ENCODE measurements around the gene ZBED6. TPM values are rescaled to one million over a fixed set of nuclear protein-coding genes. Genes with fewer than 3 reads are reported as not detected.
A peak's percentile ranks its signal among the peaks of the same experiment; 100 is the strongest.

Gene ZBED6
- total RNA-seq, 2 experiments from 2014 or later = 12.2 to 32.1 TPM

DNA sequence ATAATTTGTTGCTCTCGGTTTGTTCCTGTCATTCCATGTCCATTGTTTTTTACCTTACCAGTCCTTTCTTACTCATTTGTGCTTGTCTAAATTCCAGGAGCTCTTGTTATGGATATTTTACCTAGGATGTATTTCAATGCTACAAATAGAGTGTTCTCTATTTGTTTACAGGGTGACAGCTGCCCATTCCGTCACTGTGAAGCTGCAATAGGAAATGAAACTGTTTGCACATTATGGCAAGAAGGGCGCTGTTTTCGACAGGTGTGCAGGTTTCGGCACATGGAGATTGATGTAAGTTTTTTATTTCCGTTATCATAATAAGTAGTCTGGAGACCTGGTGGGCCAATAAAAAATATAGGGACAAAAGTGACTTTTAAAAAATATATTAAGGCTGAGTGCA, 23.0 kb downstream of the ZBED6 start:
- H3K4me2 ChIP-seq (ENCODE audit: low read length) = peak overlapping the region; percentile 97
- H4K20me1 ChIP-seq (ENCODE audit: insufficient read depth, low read length) = no peaks in the 10 kb centered on the region
- TF ChIP-seq, protein P1, sequence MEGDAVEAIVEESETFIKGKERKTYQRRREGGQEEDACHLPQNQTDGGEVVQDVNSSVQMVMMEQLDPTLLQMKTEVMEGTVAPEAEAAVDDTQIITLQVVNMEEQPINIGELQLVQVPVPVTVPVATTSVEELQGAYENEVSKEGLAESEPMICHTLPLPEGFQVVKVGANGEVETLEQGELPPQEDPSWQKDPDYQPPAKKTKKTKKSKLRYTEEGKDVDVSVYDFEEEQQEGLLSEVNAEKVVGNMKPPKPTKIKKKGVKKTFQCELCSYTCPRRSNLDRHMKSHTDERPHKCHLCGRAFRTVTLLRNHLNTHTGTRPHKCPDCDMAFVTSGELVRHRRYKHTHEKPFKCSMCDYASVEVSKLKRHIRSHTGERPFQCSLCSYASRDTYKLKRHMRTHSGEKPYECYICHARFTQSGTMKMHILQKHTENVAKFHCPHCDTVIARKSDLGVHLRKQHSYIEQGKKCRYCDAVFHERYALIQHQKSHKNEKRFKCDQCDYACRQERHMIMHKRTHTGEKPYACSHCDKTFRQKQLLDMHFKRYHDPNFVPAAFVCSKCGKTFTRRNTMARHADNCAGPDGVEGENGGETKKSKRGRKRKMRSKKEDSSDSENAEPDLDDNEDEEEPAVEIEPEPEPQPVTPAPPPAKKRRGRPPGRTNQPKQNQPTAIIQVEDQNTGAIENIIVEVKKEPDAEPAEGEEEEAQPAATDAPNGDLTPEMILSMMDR (conservative IDR thresholded peaks at IDR 0.05; ENCODE audit: low read length) = peak; percentile 32; the same call in 1 of the 2 replicates
- no peak for TF ChIP-seq EZH2phosphoT487 (IDR thresholded peaks at IDR 0.05; ENCODE audit: borderline replicate concordance, low read depth, low read length)
- peaks cover 39% of the 10 kb centered on the region for H3K4me1 ChIP-seq (ENCODE audit: insufficient read depth, low read length, poor library complexity, severe bottlenecking)
- no peak overlapping the region for H2AFZ ChIP-seq (ENCODE audit: low read length)
- peak overlapping the region; percentile 93 for H3K27ac ChIP-seq (ENCODE audit: low read depth, low read length, poor library complexity, severe bottlenecking)
- POLR2A ChIA-PET = interaction anchor here (0.6 to 2.9 kb wide), 15 partner anchors 8 to 513 kb away, joined by 3 to 20 read pairs (median 4); partner anchors contain the start of genes ATP2B4 and LAX1
- peaks cover 72% of the 10 kb centered on the region for H3K79me2 ChIP-seq (ENCODE audit: insufficient read depth, low read depth, low read length)
- DNase-seq (ENCODE audit: low spot score) = peak; percentile 89
- H3K9me2 ChIP-seq (ENCODE audit: insufficient read depth, low read length) = no peaks in the 10 kb centered on the region
- peak overlapping the region; percentile 47 for H3K4me3 ChIP-seq (ENCODE audit: low read depth, low read length, poor library complexity, severe bottlenecking)
- BruUV-seq (replicated peaks) = no TSS peak
- H3K36me3 ChIP-seq (ENCODE audit: insufficient read depth, low read length) = peaks cover 89% of the 10 kb centered on the region
- intact Hi-C loops (cut with micrococcal nuclease; ENCODE audit: unreplicated experiment) = loop anchor here (1.0 to 5.0 kb wide), 3 partner anchors 23 to 76 kb away; partner anchors contain the start of genes LAX1, ZBED6 and ZC3H11A
- 0 out of 2 replicates have a peak, but pooled peaks cover 3% of the 10 kb centered on the region for H3K9me3 ChIP-seq (ENCODE audit: low read length)
- CTCF ChIA-PET (ENCODE audit: unreplicated experiment) = no interaction called here

DNA sequence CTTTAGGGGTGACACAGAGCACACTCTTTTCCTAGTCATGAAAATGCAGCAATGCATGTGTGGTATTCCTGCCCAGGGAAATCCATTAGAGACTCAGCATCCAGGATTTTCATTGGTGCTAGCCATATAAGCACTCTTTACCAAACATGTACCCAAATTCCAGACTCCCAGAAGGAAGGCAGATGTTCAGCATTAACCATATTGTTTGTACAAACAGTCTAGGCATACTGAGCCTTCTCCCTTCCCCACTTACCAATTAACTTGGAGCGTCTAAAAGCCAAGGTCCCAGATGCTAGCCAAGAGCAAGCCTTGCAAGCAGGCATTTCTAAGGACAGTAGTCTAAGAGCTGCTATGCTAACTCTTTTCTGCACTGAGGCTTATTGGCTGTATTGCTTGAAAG, 27.9 kb downstream of the ZBED6 start:
- TF ChIP-seq, protein P1 (conservative IDR thresholded peaks at IDR 0.05; ENCODE audit: low read length) = no peak
- TF ChIP-seq EZH2phosphoT487 (IDR thresholded peaks at IDR 0.05; ENCODE audit: borderline replicate concordance, low read depth, low read length) = no peak
- Histone ChIP-seq H3K36me3 (ENCODE audit: insufficient read depth, low read length) (peaks cover 93% of the 10 kb centered on the region), H3K9me2 (ENCODE audit: insufficient read depth, low read length) (no peaks in the 10 kb centered on the region), H3K4me3 (ENCODE audit: low read depth, low read length, poor library complexity, severe bottlenecking) (no peak overlapping the region), H4K20me1 (ENCODE audit: insufficient read depth, low read length) (no peaks in the 10 kb centered on the region), H3K79me2 (ENCODE audit: insufficient read depth, low read depth, low read length) (peaks cover 57% of the 10 kb centered on the region), H2AFZ (ENCODE audit: low read length) (no peak overlapping the region), H3K27ac (ENCODE audit: low read depth, low read length, poor library complexity, severe bottlenecking) (no peak overlapping the region), H3K4me2 (ENCODE audit: low read length) (no peak overlapping the region), H3K9me3 (ENCODE audit: low read length) (no peaks in the 10 kb centered on the region), H3K4me1 (ENCODE audit: insufficient read depth, low read length, poor library complexity, severe bottlenecking) (peaks cover 13% of the 10 kb centered on the region)
- no TSS peak for BruUV-seq (replicated peaks)
- POLR2A ChIA-PET = no interaction called here
- CTCF ChIA-PET (ENCODE audit: unreplicated experiment) = no interaction called here
- intact Hi-C loops (cut with micrococcal nuclease; ENCODE audit: unreplicated experiment) = no loop called here
- DNase-seq (ENCODE audit: low spot score) = no peak

DNA sequence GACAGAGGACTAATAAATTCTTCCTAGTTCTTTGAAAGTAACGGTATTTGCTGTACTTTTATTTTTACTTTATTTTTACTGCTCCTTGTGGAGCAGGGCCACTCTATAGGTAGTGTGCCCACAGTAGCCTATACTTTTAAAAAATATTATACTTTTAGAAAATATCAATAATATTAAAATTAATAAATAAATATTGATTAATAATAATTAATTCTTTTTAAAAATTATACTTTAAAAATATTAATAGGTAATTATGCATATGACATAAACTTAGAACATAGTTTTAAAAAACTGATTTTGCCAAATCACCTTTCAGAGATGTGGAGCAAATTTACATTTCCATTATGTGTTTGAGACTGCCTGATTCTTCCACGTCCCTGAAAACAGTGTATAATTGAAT, 30.8 kb downstream of the ZBED6 start:
- peaks cover 38% of the 10 kb centered on the region for H3K79me2 ChIP-seq (ENCODE audit: insufficient read depth, low read depth, low read length)
- ChIA-PET CTCF (ENCODE audit: unreplicated experiment) (no interaction called here), POLR2A (no interaction called here)
- TF ChIP-seq EZH2phosphoT487 (IDR thresholded peaks at IDR 0.05; ENCODE audit: borderline replicate concordance, low read depth, low read length) = no peak
- TF ChIP-seq, protein P1 (conservative IDR thresholded peaks at IDR 0.05; ENCODE audit: low read length) = no peak
- H2AFZ ChIP-seq (ENCODE audit: low read length) = no peak overlapping the region
- no peaks in the 10 kb centered on the region for H3K4me1 ChIP-seq (ENCODE audit: insufficient read depth, low read length, poor library complexity, severe bottlenecking)
- no peak for DNase-seq (ENCODE audit: low spot score)
- H3K27ac ChIP-seq (ENCODE audit: low read depth, low read length, poor library complexity, severe bottlenecking) = no peak overlapping the region
- no peaks in the 10 kb centered on the region; the same call in 1 of the 2 replicates for H4K20me1 ChIP-seq (ENCODE audit: insufficient read depth, low read length)
- intact Hi-C loops (cut with micrococcal nuclease; ENCODE audit: unreplicated experiment) = no loop called here
- H3K9me2 ChIP-seq (ENCODE audit: insufficient read depth, low read length) = no peaks in the 10 kb centered on the region
- peaks cover 96% of the 10 kb centered on the region for H3K36me3 ChIP-seq (ENCODE audit: insufficient read depth, low read length)
- H3K9me3 ChIP-seq (ENCODE audit: low read length) = no peaks in the 10 kb centered on the region
- H3K4me3 ChIP-seq (ENCODE audit: low read depth, low read length, poor library complexity, severe bottlenecking) = no peak overlapping the region
- H3K4me2 ChIP-seq (ENCODE audit: low read length) = no peak overlapping the region
- no TSS peak for BruUV-seq (replicated peaks)

Data from OCI-LY7 (cell line).